A673 (cell line): ENCODE results near the gene CEP126.

Experiments used
- EZH2 ChIP-seq: fragments of 200-600 bp; sonication (generic); IDR thresholded peaks from 2 replicates; pipeline ENCODE4 v1.6.1; 2017; ENCODE audit warnings: borderline replicate concordance, low read depth, mild to moderate bottlenecking, mixed read lengths, antibody characterized with exemption, low read length; ENCODE audit not compliant: poor library complexity, severe bottlenecking
- TF ChIP-seq, protein P1 (sequence below): fragments of 300-800, 200-600 bp; sonication (generic); conservative IDR thresholded peaks from 2 replicates; pipeline ENCODE4 v1.5.1; 2017; ENCODE audit warnings: low read depth, mild to moderate bottlenecking, antibody characterized with exemption, low read length, moderate library complexity, mixed read lengths

DNA sequence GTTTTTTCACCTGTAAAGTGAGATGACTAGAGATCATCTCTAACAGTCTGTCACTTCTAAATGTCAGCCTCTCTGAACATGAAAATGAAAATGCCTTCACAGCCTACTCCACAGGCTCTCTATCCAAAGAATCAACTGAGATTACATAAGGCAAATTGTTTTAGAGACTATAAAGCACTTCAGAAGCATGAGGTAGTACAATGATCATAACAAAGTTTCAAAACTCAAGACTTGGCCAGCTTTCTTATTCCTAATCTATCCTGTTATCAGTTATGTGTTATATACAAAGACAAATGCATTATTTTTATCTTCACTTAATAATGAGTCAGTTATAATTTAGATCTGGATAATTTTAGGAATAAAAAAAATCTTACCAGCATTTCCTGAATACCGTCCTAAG lies 20.3 kb upstream of the CEP126 start:
- no peak for TF ChIP-seq EZH2
- TF ChIP-seq, protein P1, sequence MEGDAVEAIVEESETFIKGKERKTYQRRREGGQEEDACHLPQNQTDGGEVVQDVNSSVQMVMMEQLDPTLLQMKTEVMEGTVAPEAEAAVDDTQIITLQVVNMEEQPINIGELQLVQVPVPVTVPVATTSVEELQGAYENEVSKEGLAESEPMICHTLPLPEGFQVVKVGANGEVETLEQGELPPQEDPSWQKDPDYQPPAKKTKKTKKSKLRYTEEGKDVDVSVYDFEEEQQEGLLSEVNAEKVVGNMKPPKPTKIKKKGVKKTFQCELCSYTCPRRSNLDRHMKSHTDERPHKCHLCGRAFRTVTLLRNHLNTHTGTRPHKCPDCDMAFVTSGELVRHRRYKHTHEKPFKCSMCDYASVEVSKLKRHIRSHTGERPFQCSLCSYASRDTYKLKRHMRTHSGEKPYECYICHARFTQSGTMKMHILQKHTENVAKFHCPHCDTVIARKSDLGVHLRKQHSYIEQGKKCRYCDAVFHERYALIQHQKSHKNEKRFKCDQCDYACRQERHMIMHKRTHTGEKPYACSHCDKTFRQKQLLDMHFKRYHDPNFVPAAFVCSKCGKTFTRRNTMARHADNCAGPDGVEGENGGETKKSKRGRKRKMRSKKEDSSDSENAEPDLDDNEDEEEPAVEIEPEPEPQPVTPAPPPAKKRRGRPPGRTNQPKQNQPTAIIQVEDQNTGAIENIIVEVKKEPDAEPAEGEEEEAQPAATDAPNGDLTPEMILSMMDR: no peak
